Upper lobe of left lung (tissue), 6 donors: ENCODE measurements around the gene KCNJ15. TPM values are rescaled to one million over a fixed set of nuclear protein-coding genes. Genes with fewer than 3 reads are reported as not detected.

Source experiments
- ATAC-seq, 2 donors: fragments of 200-7000 bp; cut with Tn5 transposase; one replicate each; pipeline ENCODE4 v1.9.1; 2022; ENCODE audit warnings: mild to moderate bottlenecking in 2 of 2, moderate library complexity in 2 of 2; ENCODE audit not compliant: low FRiP score in 2 of 2
- DNase-seq, 2 donors: peaks; one replicate each; pipeline ENCODE4 v3.0.0-alpha.2; 2019 to 2020
- H3K27ac ChIP-seq, 4 donors: fragments of 200-600 bp; sonication (generic); one replicate each; pipeline ENCODE4 v1.5.1; 2016 to 2019
- H3K27me3 ChIP-seq, 4 donors: fragments of 200-600 bp; sonication (generic); one replicate each; pipeline ENCODE4 v1.5.1; 2017 to 2019
- H3K36me3 ChIP-seq, 4 donors: fragments of 200-600 bp; sonication (generic); one replicate each; pipeline ENCODE4 v1.5.1; 2016 to 2019
- H3K4me1 ChIP-seq, 4 donors: fragments of 200-600 bp; sonication (generic); one replicate each; pipeline ENCODE4 v1.5.1; 2018 to 2019
- H3K4me3 ChIP-seq, 4 donors: fragments of 200-600 bp; sonication (generic); one replicate each; pipeline ENCODE4 v1.5.1; 2017 to 2019; ENCODE audit warnings: mild to moderate bottlenecking in 2 of 4, moderate library complexity in 1 of 4
- H3K9me3 ChIP-seq, 4 donors: fragments of 200-600 bp; sonication (generic); one replicate each; pipeline ENCODE4 v1.5.1; 2018 to 2019
- CTCF ChIP-seq, 6 experiments: fragments of 450-650 bp in 4 of 6; fragments of 200-600 bp in 2 of 6; sonication (generic) in 2 of 6; IDR thresholded peaks; one replicate each; pipeline ENCODE4 v1.5.1; 2016 to 2019; ENCODE audit warnings: antibody characterized with exemption in 6 of 6
- EP300 ChIP-seq, 4 donors: sonication (generic); formaldehyde crosslinking; IDR thresholded peaks; one replicate each; pipeline ENCODE4 v1.5.1; 2017; ENCODE audit warnings: antibody characterized with exemption in 4 of 4, control low read depth in 2 of 4
- POLR2A ChIP-seq, 4 donors: fragments of 450-650 bp; IDR thresholded peaks; one replicate each; pipeline ENCODE4 v1.5.1; 2016 to 2017; ENCODE audit warnings: antibody characterized with exemption in 4 of 4, mild to moderate bottlenecking in 2 of 4
- POLR2AphosphoS5 ChIP-seq, 2 donors: sonication (generic); formaldehyde crosslinking; IDR thresholded peaks; one replicate each; pipeline ENCODE4 v1.5.1; 2017; ENCODE audit warnings: antibody characterized with exemption in 2 of 2
- WGBS, 2 donors: methylation state at CpG; one replicate each; pipeline ENCODE4 v1.1.5; 2017 to 2018; 5-methylcytosine and 5-hydroxymethylcytosine counted together
- total RNA-seq, 6 donors: library from RNA; depleted of rRNA in 4 of 6; stranded (reverse); fragments of >200 nt in 4 of 6; gene quantifications; one replicate each; pipeline versions ENCODE4 v1.1.0 to v1.2.1, GENCODE V29; 2016 to 2021
- donor health status: DM: no; HTN: no; CAD: no; lungs with moderate emphysema.
- donor health status: DM: no; HTN: yes; CAD: no; lungs with severe emphysema.

Gene KCNJ15
- total RNA-seq, 6 donors from 2014 or later = 17.9 to 93.0 (median 48.6) TPM

GRCh38 chr21:38341546-38342012, 84.8 kb downstream of the KCNJ15 start:
- Histone ChIP-seq H3K4me3 (no peak overlapping the region), H3K27me3 (no peaks in the 10 kb centered on the region), H3K36me3 (no peaks in the 10 kb centered on the region), H3K9me3 (no peaks in the 10 kb centered on the region), H3K4me1 (peaks cover 16 to 21% (median 18%) of the 10 kb centered on the region in 4 donors), H3K27ac (peak overlapping the region in 3 of 4 donors; percentile 23 to 73 (median 26))
- ATAC-seq = no peak
- TF ChIP-seq POLR2AphosphoS5 (IDR thresholded peaks at IDR 0.05) (no peak), EP300 (IDR thresholded peaks at IDR 0.05) (peak in 2 of 4 donors; percentile 32 to 77), POLR2A (IDR thresholded peaks at IDR 0.05) (peak in 1 of 4 donors; percentile 3), CTCF (IDR thresholded peaks at IDR 0.05) (peak in 1 of 6 experiments; percentile 14)
- 75 to 81% methylated on average over 5 of the region's 5 CpGs for WGBS, 2 donors
- peak in 1 of 2 donors; percentile 34 for DNase-seq

DNA sequence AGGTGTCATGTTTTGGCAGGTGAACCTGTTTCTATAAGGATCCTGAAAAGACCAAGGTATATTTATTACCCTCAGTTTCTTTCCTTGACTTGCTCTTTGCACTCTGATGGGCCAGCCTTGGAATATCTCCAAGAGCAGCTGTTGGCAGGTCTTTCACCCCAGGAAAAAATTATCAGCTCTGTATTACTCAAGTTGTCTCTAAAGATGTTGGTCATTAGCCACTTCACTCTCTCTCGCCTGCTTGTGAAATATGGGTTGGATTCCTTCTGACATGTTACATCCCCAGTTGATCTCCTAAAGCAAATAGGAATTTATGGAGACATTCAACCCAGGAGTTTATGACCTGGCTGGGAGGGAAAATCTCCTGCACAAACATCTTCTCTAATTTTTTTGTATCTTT, 85.9 kb downstream of the KCNJ15 start:
- no peak overlapping the region for H3K4me3 ChIP-seq
- H3K36me3 ChIP-seq = no peaks in the 10 kb centered on the region
- no peaks in the 10 kb centered on the region for H3K9me3 ChIP-seq
- H3K27ac ChIP-seq = peak overlapping the region in 3 of 4 donors; percentile 19 to 73 (median 66)
- TF ChIP-seq POLR2A (IDR thresholded peaks at IDR 0.05) = no peak
- no peak for TF ChIP-seq EP300 (IDR thresholded peaks at IDR 0.05)
- TF ChIP-seq POLR2AphosphoS5 (IDR thresholded peaks at IDR 0.05) = no peak
- TF ChIP-seq CTCF (IDR thresholded peaks at IDR 0.05) = no peak
- WGBS, 2 donors = 55 to 72% methylated on average over 1 of the region's 1 CpG
- no peak for DNase-seq
- H3K27me3 ChIP-seq = no peaks in the 10 kb centered on the region
- H3K4me1 ChIP-seq = peaks cover 16 to 21% (median 18%) of the 10 kb centered on the region in 4 donors
- ATAC-seq = no peak

DNA sequence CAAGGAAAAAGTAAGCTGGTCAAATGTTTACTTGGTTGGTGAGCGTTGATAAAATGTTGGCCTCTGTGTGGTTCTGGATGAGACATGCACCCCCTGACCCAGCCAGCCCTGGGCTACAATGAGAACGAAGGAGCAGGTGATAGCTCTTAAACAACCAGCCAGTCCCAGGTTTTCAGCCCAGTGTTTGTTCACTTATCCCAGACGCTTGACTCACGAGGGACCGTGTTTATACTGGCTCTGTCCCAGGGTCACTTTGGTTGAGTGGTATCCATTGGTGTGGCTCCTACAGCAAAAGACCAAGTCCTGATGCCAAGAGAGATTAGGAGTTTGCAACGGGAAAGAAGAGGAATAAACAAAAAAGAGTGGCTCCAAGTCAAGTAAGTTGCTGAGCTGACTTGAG, 86.9 kb downstream of the KCNJ15 start:
- Histone ChIP-seq H3K9me3 (no peaks in the 10 kb centered on the region), H3K4me1 (peaks cover 16 to 21% (median 18%) of the 10 kb centered on the region in 4 donors), H3K27ac (peak overlapping the region; percentile 25 to 73 (median 58)), H3K36me3 (no peaks in the 10 kb centered on the region), H3K4me3 (no peak overlapping the region), H3K27me3 (no peaks in the 10 kb centered on the region)
- WGBS, 2 donors = 30 to 35% methylated on average over 6 of the region's 6 CpGs
- DNase-seq (peak in 1 of 2 donors; percentile 88), ATAC-seq (peak; percentile 68 to 91)
- TF ChIP-seq CTCF (IDR thresholded peaks at IDR 0.05) = no peak
- peak in 1 of 4 donors; percentile 39 for TF ChIP-seq POLR2A (IDR thresholded peaks at IDR 0.05)
- peak; percentile 56 to 83 for TF ChIP-seq POLR2AphosphoS5 (IDR thresholded peaks at IDR 0.05)
- peak in 3 of 4 donors; percentile 51 to 92 (median 54) for TF ChIP-seq EP300 (IDR thresholded peaks at IDR 0.05)

GRCh38 chr21:38346286-38346685, 89.5 kb downstream of the KCNJ15 start:
- H3K27ac ChIP-seq = peak overlapping the region in 1 of 4 donors; percentile 48
- no peaks in the 10 kb centered on the region for H3K9me3 ChIP-seq
- no peaks in the 10 kb centered on the region for H3K36me3 ChIP-seq
- no peaks in the 10 kb centered on the region for H3K27me3 ChIP-seq
- ATAC-seq = no peak
- peaks cover 17 to 35% (median 28%) of the 10 kb centered on the region in 4 donors for H3K4me1 ChIP-seq
- H3K4me3 ChIP-seq = no peak overlapping the region
- TF ChIP-seq EP300 (IDR thresholded peaks at IDR 0.05) = no peak
- TF ChIP-seq POLR2A (IDR thresholded peaks at IDR 0.05) = no peak
- no peak for TF ChIP-seq CTCF (IDR thresholded peaks at IDR 0.05)
- no peak for TF ChIP-seq POLR2AphosphoS5 (IDR thresholded peaks at IDR 0.05)
- 64% methylated on average over 5 of the region's 5 CpGs for WGBS, 2 donors
- no peak for DNase-seq
